Amygdala (tissue), 56 donors: ENCODE measurements around the gene ZBTB20.

Experiments used
- DNase-seq, 56 donors: peaks; one replicate each; lab custom pipeline; 2025; lab: John Stamatoyannopoulos, UW

The ZBTB20 gene

DNA sequence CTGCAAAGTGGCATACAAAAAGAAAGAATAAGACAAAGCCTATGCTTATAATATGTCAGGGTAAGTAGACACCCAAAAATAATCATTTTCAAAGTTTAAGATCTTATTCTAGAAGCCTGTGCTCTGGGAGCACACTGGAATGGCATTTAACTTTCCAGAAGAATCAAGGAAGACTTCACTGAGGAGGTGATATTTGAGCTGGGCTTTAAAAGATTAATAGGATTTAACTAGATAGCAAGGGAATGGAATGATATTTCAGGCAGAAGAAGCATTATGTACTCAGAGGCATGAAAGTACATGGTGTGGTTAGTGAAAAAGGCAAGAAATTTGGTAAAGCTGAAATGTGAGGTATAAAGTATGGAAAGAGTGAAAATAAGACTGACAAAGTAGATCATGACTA is 106.8 kb downstream of the ZBTB20 start:
- no peak for DNase-seq

DNA sequence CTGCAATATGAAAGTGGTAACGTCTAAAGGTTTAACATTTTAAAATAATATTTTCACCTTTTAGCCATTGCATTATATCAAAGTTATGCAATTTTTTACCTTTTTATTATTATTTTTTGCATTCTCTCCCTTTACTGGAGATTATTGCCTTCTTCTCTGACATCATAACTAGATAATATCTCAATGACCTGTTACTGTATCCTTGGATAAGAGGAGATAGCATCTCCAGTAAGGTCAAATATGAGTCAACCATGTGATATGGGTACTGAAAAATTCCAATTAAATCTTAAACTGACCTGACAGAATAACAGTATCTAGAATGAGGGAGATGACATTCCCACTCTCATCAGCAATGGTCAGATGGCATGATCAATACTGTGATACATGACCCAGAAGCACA is 108.3 kb downstream of the ZBTB20 start:
- no peak for DNase-seq

DNA sequence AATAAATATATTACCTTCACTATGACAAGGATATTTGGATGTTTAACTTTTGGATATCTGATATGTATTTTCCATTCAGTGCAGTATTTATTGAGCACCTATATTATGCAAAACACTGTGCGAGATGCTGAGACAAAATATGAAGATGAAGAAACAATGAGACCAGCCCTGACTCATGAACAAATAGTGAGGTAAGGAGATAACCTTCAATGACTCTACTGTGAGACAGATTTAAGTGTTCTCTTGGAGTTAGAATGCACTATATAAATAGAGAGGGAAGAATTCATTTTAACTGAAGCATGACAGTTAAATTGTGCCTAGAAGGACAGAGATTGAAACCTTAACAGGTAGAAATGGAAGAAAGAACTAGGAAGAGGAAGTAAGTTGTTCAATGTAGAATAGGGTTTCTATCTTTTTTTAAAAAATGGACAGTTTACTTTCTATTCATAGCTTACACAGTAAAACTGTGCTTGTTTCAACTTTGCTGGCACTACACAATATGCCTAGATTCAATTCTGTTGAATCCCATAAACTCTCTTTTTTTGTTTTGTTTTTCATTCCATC is 124.2 kb downstream of the ZBTB20 start:
- DNase-seq = no peak

DNA sequence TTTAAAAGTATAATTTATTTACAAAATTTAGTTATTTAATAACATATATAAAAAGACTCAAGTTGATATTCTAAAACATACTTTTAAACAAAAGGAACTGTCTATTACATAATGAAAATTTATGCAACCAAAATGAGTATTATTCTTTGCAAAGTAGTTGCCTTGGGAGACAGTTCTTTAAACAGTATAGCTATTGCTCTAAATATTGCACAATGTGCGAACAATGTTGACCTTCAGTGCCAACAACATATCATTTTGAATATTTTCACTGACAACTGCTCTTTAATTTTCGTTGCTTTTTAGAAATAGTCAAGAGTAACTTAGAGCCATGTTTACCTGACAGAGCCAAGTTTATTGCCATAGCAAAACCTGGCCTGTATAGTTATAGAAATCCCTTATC is 124.9 kb downstream of the ZBTB20 start:
- no peak for DNase-seq

DNA sequence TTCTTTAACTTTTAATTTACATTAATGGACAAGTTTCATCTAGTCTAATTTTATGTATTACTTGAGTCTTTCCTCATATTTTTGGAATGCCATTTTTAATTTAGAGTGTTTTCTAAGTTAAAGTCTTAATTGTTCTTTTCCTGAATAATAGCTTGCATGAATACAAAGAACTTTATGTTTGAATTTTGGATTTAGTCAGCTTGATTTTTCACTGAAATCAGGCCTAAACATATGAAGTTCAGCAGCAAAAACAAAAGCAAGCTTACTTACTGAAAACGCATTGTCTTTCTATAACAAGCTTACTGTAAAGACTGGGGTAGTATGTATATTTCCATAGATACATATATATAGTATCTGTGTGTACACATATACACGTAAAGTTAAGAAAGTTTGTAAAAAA is 126.0 kb downstream of the ZBTB20 start:
- no peak for DNase-seq

DNA sequence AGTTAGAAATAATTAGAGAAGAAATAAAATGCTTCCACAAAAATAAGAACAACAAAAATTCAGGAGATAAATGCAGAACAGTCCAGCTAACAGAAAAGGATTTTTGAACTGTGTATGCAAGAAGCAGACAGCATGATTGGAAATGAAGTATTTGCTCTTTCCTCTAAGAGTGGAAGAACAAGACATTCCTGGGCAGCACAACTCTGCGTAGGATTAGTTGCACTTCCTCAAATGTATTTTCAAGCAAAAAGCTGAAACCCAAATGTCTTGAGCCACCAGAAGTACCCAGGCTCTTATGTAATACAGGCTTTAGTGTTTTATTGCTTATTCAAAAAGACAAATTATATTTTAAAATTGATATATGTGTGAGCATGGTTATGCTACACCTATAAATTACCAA is 127.2 kb downstream of the ZBTB20 start:
- peak in 1 of 56 donors; percentile 17 for DNase-seq

DNA sequence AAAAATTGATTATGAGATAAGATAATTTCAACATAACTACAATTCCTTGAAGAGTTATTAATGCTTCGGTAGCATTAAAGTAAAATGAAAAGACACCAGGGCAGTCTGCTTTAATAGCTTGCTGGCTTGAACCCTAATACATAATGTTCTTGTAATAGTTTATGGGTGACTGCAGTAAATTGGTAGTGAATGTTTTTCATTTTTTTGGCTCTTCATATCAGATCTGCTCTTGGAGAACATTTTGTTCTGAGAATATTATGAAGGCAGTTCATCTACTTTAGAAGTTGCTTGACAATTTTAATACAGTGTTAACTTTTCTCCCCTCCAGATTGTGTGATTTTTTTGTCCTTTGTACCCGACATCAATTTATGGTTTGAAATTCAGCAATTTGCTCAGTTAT is 128.4 kb downstream of the ZBTB20 start:
- no peak for DNase-seq

DNA sequence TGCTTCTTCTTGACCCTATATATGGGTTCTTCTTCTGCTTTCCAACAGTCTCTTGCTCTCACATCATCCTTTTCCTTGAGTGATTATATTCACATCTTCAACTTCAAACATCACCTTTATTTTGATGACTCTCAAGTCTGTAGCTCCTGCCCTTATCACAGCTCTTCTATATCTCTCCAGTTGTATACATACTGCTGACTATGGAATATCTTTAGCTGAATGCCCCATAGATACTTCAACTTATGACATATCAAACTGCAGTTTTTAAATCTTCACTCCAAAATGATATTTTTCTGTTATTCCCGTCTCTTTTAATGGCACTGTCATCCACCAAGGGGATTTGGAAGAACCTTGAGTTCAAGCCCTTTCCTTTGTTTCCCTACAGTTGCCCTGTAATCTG is 139.1 kb downstream of the ZBTB20 start:
- DNase-seq = no peak

DNA sequence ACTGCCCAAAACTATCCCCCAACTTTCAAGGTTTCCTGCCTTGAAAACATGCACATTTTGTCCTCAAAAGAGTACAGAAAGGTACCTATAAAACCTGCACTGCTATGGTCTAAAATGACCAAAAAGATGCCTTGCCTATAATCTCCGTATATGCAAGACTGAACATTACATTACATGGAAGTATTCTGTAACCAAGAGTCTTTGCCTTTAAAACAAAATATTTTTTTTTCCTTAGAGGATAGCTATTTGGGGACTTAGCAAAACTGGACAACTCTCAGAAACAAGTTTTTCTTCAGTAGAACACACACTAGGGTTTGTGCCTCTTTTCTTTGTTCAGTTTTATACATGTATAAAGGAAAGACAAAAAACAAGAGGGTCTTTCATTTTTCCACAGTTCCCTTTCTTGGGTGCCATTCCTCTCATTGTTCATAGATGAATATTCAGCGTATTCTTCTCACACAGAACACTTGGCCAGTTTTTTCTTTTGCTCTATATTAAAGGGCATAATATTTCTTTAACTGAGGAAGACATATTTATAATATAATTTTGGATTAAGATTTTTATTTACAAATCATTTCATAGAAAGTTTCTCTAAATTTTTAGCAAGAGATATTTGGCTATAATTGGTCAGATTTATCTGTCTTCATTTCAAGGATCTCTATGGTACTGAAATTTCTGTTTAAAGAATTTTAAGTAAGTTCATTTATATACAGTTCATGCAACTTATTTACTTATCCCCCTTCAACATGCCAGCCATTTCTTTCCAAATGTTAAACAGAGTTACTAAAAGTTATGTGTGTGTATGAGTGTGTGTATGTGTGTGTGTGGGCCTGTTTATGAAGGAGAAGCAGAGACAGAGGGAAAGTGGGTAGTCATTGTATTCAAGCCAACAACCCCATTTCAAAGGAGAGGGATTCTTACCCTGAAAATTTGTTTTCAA is 142.6 kb downstream of the ZBTB20 start:
- DNase-seq = no peak

DNA sequence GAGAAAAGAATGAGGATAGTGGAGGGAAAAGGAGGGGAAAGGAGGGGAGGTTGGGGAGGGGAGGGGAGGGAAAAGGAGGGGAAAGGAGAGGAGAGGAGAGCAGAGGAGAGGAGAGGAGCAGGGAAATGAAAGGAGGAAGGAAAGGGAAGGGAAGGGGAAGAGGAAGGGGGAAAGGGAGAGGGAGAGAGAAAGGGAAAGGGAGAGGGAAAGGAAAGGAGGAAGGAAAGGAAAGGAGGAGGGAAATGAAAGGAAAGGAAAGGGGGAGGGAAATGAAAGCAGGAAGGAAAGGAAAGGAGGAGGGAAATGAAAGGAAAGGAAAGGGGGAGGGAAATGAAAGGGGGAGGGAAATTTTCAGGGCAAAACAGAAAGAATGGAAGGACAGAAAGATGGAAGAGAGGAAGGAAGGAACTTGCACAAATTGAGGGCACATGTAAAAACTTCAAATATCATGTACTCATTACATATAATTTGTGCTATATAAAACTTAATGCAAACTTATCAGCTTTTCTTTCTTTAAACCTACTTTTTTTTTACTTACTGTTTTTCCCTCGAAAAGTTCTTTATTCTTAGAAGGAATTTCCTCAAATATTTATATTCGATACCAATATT is 148.0 kb downstream of the ZBTB20 start:
- no peak for DNase-seq

DNA sequence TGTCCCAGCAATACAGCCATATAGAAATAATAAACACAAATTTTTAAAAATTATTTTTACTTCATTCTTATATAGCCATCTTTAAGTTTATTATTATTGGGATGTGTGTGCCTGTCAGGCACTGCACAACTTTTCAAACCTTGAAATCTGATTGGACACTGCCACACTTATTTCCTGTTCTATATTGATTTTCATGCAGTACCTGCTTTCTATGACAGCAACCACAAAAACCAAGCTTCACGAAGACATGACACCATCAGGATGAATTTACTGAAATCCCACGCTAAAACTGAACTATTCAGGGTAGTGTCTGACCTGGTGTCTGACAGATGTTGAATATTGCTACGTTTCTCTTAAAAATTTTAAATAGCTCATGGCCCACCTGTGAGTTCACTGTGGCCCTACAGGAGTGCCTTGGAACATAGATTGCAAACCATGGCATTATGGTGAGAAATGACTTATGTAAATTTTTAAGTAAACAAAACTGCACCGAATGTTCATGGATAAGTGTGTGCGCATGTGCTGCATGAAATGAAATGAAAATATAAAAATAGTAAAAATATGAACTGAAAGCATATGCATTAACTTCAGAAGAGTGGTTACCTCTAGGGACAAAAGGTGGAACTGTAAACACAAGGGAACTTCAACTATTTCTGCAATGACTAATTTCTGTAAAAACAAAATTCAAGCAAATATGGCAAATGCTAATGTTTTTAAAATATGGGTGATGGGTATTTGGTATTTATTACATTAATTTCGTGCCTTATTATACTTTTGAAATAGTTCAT is 152.3 kb downstream of the ZBTB20 start:
- DNase-seq = no peak

DNA sequence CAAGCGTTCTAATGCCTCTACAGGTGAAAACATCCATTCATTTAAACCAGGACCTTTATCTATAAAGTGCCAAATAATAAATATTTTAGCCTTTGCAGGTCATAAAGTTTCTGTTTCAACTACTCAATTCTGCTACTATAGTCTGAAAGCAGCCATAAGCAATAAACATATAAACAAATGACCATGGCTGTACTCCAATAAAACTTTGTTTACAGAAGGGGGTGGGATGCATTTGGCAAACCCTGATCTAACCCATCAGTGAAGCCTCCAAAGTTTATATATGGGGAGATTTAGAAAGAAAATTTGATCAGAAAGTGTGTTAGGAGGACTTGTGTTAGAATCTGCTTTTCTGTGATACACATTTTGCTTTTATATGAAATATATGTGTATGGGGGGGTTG is 161.3 kb downstream of the ZBTB20 start:
- DNase-seq = no peak

DNA sequence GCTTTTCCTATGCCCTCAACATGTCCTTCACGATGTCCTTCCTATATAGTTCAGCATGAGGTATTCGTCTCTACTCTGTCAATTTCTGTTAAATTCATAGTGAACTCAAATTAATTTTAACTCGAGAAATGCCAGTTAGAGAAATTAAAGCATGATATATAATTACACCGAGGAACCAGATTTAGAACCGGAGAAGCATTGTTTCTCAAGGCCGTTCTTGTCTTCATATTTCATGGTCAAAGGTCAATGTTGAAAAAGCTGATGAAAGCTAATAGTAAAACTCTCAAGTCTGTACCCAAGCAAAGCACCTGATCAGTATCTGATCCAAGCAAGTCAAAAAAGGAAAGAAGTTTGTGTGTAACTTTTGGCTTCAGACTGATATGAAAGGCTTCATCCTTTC is 163.8 kb downstream of the ZBTB20 start:
- no peak for DNase-seq

DNA sequence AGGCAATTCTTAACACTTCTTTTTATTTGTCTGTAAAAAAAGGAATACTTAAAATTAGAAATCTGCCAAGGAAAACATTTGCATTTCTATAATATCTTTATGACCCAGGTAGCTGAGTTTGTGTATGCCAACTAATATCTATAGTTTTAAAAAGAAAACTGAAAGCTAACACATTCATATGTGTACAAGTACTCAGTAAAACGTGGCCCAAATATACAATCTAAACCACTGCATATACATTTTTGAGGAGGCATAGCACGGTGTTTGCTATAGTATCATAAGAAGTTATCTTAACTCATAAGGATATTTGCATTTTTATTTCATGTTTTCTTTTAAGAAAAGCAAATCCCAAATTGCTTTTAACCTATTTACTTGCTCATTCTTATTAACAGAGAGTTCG is 172.7 kb downstream of the ZBTB20 start:
- DNase-seq = no peak

DNA sequence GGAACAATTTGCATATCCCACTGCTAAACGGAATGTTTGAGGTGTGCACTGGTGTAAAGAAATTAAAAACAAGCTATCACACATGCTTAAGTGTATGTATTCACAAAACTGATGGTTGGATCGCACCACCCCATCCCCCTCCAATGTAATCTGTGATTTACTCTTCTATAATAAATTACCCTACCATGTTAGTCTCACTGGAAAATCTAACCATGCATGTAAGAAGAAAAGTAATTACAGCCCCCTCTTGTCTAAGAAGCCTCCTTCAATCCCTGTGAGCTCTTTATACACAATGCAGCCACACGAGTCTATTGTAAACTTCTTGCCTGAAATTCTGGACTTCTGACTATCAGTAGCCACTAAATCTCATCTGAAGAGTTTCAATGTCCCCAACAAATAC is 173.6 kb downstream of the ZBTB20 start:
- no peak for DNase-seq

DNA sequence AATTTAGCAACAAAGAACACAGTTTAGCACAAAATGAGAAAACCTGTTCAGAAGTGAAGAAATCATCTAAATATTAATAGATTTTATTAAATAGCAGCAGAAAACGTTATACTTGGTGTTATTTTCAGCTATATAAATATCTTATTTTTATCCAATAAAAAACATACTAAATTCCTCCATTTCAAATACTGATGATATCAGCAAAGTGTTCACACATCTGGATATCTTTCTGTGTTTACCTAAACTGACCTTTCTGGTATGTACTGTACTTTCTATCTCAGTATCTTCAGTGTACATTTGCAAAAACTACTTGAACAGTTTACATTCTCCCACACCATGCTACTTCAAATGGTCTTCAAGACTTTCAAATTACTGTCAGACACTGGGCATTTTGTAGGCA is 179.9 kb downstream of the ZBTB20 start:
- no peak for DNase-seq

DNA sequence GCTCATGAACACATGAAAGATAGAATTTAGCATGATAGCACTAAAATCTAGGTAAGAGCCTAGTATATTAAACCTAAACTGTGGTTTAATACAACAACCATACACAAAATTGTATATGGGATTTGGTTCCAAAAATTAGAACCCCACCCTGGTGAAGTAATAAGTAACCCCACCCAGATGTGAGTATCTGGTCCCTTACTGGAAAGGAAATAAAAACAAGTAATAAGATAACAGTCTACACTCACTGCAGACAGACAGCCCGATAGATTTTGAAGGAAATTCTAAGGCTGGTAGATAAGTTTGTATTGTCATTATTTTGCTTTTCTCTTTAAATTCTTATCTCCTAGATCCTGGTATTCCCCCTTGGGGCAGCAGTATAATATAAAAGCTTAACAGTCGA is 184.9 kb downstream of the ZBTB20 start:
- DNase-seq = no peak

DNA sequence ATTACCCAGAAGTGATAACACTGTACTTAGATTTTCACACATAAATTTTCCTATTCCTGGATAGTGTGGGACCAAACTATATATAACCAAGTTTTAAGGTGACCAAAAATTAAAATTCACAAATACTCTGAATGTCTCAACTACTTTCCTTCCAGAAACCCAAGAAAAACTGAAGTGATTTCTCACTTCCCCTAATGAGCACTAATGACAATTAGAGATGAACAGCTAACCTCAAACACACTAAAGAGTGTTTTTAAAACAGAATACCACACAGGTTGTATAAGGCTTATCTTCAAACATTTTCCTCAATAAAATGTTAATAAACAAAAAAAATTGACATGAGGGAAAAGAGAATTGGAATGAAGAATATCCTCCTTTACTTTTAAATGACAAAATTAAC is 188.2 kb downstream of the ZBTB20 start:
- no peak for DNase-seq

DNA sequence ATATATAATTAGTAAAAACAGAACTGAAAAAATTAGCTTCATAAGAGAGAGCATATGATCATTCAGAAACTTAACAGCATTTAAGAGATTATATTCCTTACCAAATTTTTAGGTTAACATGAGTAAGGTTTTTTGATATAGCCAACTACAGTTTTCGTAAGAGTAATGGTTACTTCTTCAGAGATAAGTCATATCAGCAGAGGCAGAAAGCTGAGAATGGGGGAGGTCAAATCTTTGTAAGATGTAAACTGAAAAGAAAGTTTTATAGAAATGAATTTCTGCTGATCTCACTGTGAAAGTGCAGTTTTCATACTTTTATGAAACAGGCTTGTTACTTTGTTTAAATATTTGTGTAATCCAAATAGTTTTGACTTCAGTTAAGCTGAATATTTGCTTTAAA is 193.3 kb downstream of the ZBTB20 start:
- no peak for DNase-seq

DNA sequence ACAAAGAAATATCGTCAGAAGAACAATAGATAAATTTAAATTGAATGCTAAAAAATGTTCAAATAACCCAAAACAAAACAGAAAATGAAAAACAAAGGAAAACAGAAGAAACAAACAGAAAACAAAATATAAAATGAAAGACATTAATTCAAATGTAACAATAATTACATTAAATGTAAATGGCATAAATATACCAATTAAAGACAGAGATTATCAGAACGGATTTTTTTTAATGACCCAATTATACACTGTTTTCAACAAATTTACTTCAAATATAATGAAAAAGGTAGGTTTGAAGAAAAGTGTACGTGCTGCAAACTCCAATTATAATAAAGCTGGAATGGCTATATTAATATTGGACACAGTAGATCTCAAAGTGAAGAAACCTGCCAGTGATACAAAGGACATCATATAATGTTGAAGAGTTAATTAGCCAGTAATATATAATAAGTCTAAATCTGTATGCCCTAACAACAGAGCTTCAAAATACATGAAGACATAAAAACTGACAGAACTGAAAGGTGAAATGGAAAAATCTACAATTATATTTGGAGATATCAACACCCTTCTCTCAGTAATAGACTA is 193.8 kb downstream of the ZBTB20 start:
- DNase-seq = no peak

DNA sequence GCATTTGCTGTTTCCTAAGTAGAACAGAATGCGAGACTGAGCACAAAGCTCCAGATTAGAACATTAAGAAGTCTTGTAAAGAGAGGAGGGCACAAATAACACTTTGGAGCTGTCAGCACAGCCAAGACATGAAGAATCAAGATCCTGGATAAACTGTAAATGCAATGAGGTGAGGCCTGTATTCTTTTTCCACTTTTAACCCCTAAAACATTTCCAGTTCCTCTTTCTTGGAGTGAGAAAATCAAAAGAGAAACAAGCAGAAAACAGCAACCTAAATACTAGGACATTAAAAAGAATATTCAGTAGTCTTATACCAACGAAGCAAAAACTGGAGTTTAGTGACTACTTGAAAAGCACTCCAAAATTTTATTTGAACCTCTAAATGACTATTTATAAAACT is 204.3 kb downstream of the ZBTB20 start:
- no peak for DNase-seq
